ENCODE measurements around the gene APBB2. TPM values are rescaled to one million over a fixed set of nuclear protein-coding genes. Genes with fewer than 3 reads are reported as not detected.

Gene APBB2
- total RNA-seq, 2 experiments from 2014 or later = 1.3 to 1.5 TPM

DNA sequence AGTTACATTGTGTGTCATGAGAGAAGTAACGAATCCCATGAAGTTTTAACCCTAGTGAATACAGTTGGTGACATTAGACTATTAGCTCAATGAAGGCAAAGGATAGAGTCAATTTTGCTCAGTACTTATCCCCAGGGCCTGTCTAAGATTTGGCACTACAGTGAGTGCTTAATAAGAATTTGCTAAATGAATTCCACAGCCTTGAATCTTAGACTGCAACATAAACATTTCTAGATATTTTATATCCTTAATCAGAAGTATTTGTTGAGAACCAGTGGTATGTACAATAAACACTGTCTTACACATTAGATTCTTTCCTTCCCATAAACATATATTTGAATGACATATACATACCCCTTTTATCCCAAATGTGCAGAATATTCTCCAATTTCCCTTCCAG is 241.6 kb downstream of the APBB2 start:
- ChIA-PET CTCF (no interaction called here), POLR2A (no interaction called here)
- ATAC-seq = no peak
- DNase-seq = no peak
- intact Hi-C loops (cut with DNase I, micrococcal nuclease) = loop anchor here in 1 of 2 experiments (10.0 kb wide), 1 partner anchor 692 kb away; no protein-coding TSS in a partner anchor
- H3K4me1 Mint-ChIP-seq = no peaks in the 10 kb centered on the region
- peaks cover 19% of the 10 kb centered on the region for H3K27me3 Mint-ChIP-seq
- no peak overlapping the region for H3K4me3 Mint-ChIP-seq
- no peaks in the 10 kb centered on the region for H3K9me3 Mint-ChIP-seq (ENCODE audit: low read depth)
- no peak overlapping the region for H3K27ac Mint-ChIP-seq
- no peaks in the 10 kb centered on the region for H3K36me3 Mint-ChIP-seq (ENCODE audit: low read depth)

- POLR2A ChIA-PET = no interaction called here
- ATAC-seq = no peak
Measured at GRCh38 chr4:40971338-40971737, 243.0 kb downstream of the APBB2 start.

DNA sequence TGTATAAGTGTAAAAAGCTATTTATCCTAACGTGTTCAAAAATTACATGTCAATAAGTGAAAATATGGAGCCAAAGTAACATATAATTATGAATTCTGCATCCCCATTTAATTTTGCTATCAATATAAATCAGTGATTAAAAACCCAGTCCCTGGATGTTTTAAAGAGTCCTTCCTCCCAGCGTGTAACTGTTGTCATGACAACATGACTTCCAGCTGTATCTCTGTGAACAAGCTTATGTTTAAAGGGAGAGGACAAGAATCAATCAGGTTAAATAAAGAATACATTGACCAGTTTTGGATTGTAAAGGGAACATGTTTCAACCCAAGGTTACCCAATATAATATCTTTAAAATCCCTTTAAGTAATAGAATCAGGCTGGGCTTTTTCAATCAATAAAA is 244.8 kb downstream of the APBB2 start:
- no peak overlapping the region for H3K4me3 Mint-ChIP-seq
- H3K36me3 Mint-ChIP-seq (ENCODE audit: low read depth) = no peaks in the 10 kb centered on the region
- DNase-seq (no peak), ATAC-seq (no peak)
- CTCF ChIA-PET = interaction anchor here (0.6 kb wide), 1 partner anchor 946 kb away, joined by 3 read pairs; no protein-coding TSS in a partner anchor
- H3K27me3 Mint-ChIP-seq = peaks cover 10% of the 10 kb centered on the region
- intact Hi-C loops (cut with DNase I, micrococcal nuclease) = no loop called here
- POLR2A ChIA-PET = no interaction called here
- no peak overlapping the region for H3K27ac Mint-ChIP-seq
- H3K9me3 Mint-ChIP-seq (ENCODE audit: low read depth) = no peaks in the 10 kb centered on the region
- H3K4me1 Mint-ChIP-seq = no peaks in the 10 kb centered on the region

More at GRCh38 chr4:40971338-40971737, 243.0 kb downstream of the APBB2 start:
- peaks cover 18% of the 10 kb centered on the region for H3K27me3 Mint-ChIP-seq
- CTCF ChIA-PET = no interaction called here
- no peaks in the 10 kb centered on the region for H3K36me3 Mint-ChIP-seq (ENCODE audit: low read depth)
- H3K9me3 Mint-ChIP-seq (ENCODE audit: low read depth) = no peaks in the 10 kb centered on the region
- no peaks in the 10 kb centered on the region for H3K4me1 Mint-ChIP-seq
- no peak overlapping the region for H3K4me3 Mint-ChIP-seq
- no peak overlapping the region for H3K27ac Mint-ChIP-seq
- DNase-seq = no peak
- intact Hi-C loops (cut with DNase I, micrococcal nuclease) = loop anchor here in 1 of 2 experiments (10.0 kb wide), 1 partner anchor 693 kb away; no protein-coding TSS in a partner anchor

DNA sequence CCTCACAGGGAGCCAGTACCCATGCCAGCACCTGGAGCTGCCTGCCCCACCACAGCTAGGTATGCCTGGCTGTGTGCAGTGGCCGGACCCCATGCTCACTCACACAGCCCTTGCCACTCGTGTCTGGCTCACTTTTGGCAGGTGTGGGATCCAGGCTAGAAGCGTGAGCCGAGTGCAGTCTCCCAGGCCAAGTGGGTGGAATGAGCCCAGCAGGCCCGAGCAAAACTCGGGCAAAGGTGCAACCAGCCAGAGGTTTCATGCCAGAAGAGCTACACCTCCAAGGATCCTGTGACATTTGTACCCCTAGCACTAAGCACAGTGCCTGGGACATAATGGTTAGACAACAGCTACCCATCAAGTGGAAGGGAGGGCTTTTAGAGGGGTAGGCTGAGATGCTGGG is 246.8 kb downstream of the APBB2 start:
- Mint-ChIP-seq H3K9me3 (ENCODE audit: low read depth) (no peaks in the 10 kb centered on the region), H3K27ac (no peak overlapping the region), H3K27me3 (peaks cover 9% of the 10 kb centered on the region), H3K4me3 (no peak overlapping the region), H3K4me1 (no peaks in the 10 kb centered on the region), H3K36me3 (ENCODE audit: low read depth) (no peaks in the 10 kb centered on the region)
- CTCF ChIA-PET = interaction anchor here (1.7 kb wide), 1 partner anchor 8 kb away, joined by 9 read pairs; no protein-coding TSS in a partner anchor
- intact Hi-C loops (cut with DNase I, micrococcal nuclease) = no loop called here
- ATAC-seq = no peak
- no peak for DNase-seq
- POLR2A ChIA-PET = no interaction called here

DNA sequence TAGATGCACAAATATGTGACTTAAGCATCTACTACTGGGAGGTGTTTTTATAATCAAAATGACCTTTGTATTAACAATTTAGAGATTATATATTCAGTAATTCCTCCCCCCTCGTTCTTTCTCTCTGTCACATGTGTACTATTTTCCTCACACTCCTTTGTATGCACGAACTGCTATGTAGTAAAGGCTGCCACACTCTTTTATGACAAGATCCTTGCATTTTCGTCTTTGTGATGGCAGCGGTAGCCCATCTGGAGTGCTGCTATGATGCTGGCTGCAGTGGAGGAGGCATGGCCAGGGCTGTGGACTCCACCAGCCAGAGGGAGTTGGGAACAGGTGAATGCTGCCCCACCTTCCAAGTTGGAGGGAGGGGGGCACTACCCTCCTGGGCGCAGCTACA is 248.3 kb downstream of the APBB2 start:
- intact Hi-C loops (cut with DNase I, micrococcal nuclease) = no loop called here
- Mint-ChIP-seq H3K4me1 (no peaks in the 10 kb centered on the region), H3K36me3 (ENCODE audit: low read depth) (no peaks in the 10 kb centered on the region), H3K9me3 (ENCODE audit: low read depth) (no peaks in the 10 kb centered on the region), H3K27me3 (peaks cover 8% of the 10 kb centered on the region), H3K4me3 (no peak overlapping the region), H3K27ac (no peak overlapping the region)
- ATAC-seq (no peak), DNase-seq (no peak)
- CTCF ChIA-PET = no interaction called here
- POLR2A ChIA-PET = no interaction called here

DNA sequence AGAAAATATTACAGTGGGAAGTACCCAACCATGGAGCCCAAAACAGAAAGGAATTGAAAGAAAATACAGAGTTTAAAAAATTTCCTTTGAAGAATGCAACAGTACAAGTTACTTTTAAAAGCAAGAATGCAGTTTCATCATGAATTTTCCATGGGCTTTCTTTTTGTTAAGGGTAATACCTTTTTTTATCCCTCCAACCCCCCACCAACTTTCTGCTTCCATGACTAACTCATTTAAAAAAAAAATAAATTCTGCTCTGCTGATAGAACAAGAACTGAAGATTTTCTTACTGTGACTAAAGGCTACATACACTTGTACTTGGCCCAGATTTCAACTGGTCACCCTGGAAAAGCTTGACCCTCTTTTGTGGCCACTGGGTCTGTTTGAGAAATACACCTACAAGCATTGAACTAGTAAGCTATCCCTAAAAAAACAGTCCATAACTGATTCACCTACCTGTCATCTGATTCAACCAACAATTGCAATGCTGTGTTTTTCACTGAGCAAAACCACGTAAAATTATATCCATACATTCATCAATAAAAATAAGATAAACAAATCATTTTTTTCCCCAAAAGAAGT is 250.4 kb downstream of the APBB2 start:
- H3K27me3 Mint-ChIP-seq = peaks cover 8% of the 10 kb centered on the region

GRCh38 chr4:40962551-40963180 is 251.7 kb downstream of the APBB2 start:
- Mint-ChIP-seq H3K36me3 (ENCODE audit: low read depth) (no peaks in the 10 kb centered on the region), H3K9me3 (ENCODE audit: low read depth) (no peaks in the 10 kb centered on the region), H3K27me3 (peaks cover 6% of the 10 kb centered on the region), H3K27ac (no peak overlapping the region), H3K4me1 (no peaks in the 10 kb centered on the region), H3K4me3 (no peak overlapping the region)
- intact Hi-C loops (cut with DNase I, micrococcal nuclease) = no loop called here
- ChIA-PET POLR2A (no interaction called here), CTCF (interaction anchor here (0.6 kb wide), 1 partner anchor 317 kb away, joined by 4 read pairs; no protein-coding TSS in a partner anchor)
- no peak for ATAC-seq
- no peak for DNase-seq

More for the DNA sequence above, 250.4 kb downstream of the APBB2 start:
- intact Hi-C loops (cut with DNase I, micrococcal nuclease) = no loop called here
- POLR2A ChIA-PET = no interaction called here
- no peak for DNase-seq
- Mint-ChIP-seq H3K4me1 (no peaks in the 10 kb centered on the region), H3K9me3 (ENCODE audit: low read depth) (no peaks in the 10 kb centered on the region), H3K36me3 (ENCODE audit: low read depth) (no peaks in the 10 kb centered on the region), H3K4me3 (no peak overlapping the region), H3K27ac (no peak overlapping the region)
- ATAC-seq = no peak
- CTCF ChIA-PET = interaction anchor here (0.8 kb wide), 1 partner anchor 9 kb away, joined by 3 read pairs; no protein-coding TSS in a partner anchor

DNA sequence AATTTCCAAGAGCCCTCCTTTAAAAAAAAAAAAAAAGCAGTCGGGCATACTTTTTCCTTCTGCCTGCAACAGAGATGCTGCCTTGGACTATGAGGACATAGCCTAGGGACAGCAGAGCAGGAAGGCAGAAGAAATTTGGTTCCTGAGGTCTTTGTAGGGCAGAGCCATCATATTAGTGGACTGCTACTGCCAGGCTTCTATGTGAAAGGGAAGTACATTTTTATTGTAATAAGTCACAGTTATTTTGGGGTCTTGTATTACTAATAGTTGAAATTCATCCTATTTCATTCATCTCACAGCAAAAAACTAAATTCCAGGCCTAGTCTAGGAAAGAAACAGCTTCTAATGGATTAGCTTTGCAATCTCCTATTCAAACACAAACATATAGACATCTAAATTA is 253.4 kb downstream of the APBB2 start:
- ChIA-PET POLR2A (no interaction called here), CTCF (no interaction called here)
- no peaks in the 10 kb centered on the region for H3K9me3 Mint-ChIP-seq (ENCODE audit: low read depth)
- intact Hi-C loops (cut with DNase I, micrococcal nuclease) = no loop called here
- no peaks in the 10 kb centered on the region for H3K4me1 Mint-ChIP-seq
- no peak for DNase-seq
- H3K36me3 Mint-ChIP-seq (ENCODE audit: low read depth) = no peaks in the 10 kb centered on the region
- H3K27me3 Mint-ChIP-seq = peaks cover 6% of the 10 kb centered on the region
- ATAC-seq = no peak
- H3K4me3 Mint-ChIP-seq = no peak overlapping the region
- no peak overlapping the region for H3K27ac Mint-ChIP-seq

DNA sequence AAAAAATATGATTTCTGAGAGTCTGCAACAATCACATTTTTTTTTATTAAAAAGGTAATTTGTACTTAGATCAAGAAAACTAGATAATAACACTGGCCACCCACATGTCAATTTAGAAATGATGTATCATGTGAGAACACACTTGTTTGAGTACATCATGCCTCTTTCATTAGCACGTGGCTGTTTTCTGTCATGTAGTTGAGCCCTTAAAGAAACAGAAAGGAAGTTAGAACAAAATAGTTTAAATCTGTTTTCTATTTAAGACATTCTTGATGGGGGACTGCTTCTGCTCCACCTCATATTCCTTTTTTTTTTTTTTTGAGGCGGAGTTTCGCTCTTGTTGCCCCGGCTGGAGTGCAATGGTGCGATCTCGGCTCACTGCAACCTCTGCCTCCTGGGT is 257.1 kb downstream of the APBB2 start:
- peaks cover 3% of the 10 kb centered on the region for H3K27me3 Mint-ChIP-seq
- no peak overlapping the region for H3K4me3 Mint-ChIP-seq
- no peaks in the 10 kb centered on the region for H3K36me3 Mint-ChIP-seq (ENCODE audit: low read depth)
- DNase-seq (no peak), ATAC-seq (no peak)
- POLR2A ChIA-PET = no interaction called here
- H3K4me1 Mint-ChIP-seq = no peaks in the 10 kb centered on the region
- no peak overlapping the region for H3K27ac Mint-ChIP-seq
- CTCF ChIA-PET = interaction anchor here (0.7 kb wide), 1 partner anchor 176 kb away, joined by 3 read pairs; no protein-coding TSS in a partner anchor
- no peaks in the 10 kb centered on the region for H3K9me3 Mint-ChIP-seq (ENCODE audit: low read depth)
- intact Hi-C loops (cut with DNase I, micrococcal nuclease) = no loop called here

- ATAC-seq (no peak), DNase-seq (no peak)
- H3K4me3 Mint-ChIP-seq = no peak overlapping the region
- H3K36me3 Mint-ChIP-seq (ENCODE audit: low read depth) = no peaks in the 10 kb centered on the region
- POLR2A ChIA-PET = no interaction called here
- peaks cover 3% of the 10 kb centered on the region for H3K27me3 Mint-ChIP-seq
- intact Hi-C loops (cut with DNase I, micrococcal nuclease) = no loop called here
- CTCF ChIA-PET = no interaction called here
- no peaks in the 10 kb centered on the region for H3K4me1 Mint-ChIP-seq
- H3K9me3 Mint-ChIP-seq (ENCODE audit: low read depth) = no peaks in the 10 kb centered on the region
- no peak overlapping the region for H3K27ac Mint-ChIP-seq
Measured at GRCh38 chr4:40956721-40957255, 257.6 kb downstream of the APBB2 start.

DNA sequence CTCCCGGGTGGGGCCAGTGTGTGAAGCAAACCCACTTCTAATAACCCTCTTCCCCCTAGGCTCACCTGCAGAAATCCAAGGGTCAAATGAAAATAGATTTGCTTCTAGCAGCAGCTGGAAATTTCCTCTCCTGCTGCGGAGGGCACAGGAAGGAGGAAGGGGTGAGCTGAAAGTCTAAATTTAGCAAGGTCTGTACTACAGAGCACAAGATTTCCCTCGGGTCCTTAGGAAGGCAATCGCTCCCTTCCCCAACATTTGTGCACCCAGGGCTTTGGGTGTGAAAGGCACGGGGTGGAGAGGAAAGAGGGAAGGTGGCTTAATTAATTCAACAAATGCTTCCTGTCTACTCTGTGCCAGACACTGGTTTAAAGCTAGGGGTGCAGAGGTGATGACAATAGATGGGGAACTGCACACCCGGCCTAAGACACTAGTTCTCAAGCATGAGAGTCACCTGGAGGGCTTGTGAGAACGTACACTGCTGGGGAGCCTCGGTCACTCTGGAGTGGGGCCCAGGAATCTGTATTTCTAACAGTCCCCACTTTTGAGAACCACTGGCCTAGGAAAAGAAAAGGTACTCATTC is 260.2 kb downstream of the APBB2 start:
- intact Hi-C loops (cut with DNase I, micrococcal nuclease) = no loop called here
- ATAC-seq (no peak), DNase-seq (no peak)
- Mint-ChIP-seq H3K4me1 (no peaks in the 10 kb centered on the region), H3K27ac (no peak overlapping the region), H3K27me3 (no peaks in the 10 kb centered on the region), H3K4me3 (no peak overlapping the region), H3K36me3 (ENCODE audit: low read depth) (no peaks in the 10 kb centered on the region), H3K9me3 (ENCODE audit: low read depth) (no peaks in the 10 kb centered on the region)
- ChIA-PET POLR2A (no interaction called here), CTCF (interaction anchor here (1.0 kb wide), 1 partner anchor 27 kb away, joined by 4 read pairs; no protein-coding TSS in a partner anchor)

Measured in activated CD4-positive, alpha-beta T cell treated with anti-CD3 and anti-CD28 coated beads for 36 hours (primary cell).